SH-SY5Y (cell line): Measurements from ENCODE around the gene CLCNKB.

ENCODE experiments used
- GATA2 ChIP-seq: IDR thresholded peaks from 2 replicates; pipeline ENCODE4 v1.6.1; 2011; ENCODE audit warnings: mild to moderate bottlenecking, low read depth, low read length
- GATA3 ChIP-seq: IDR thresholded peaks from 2 replicates; pipeline ENCODE4 v1.6.1; 2011; ENCODE audit warnings: low read depth, mild to moderate bottlenecking, low read length, moderate library complexity

GRCh38 chr1:16095447-16095846 lies 51.9 kb downstream of the CLCNKB start:
- no peak for TF ChIP-seq GATA2
- no peak for TF ChIP-seq GATA3
